ENCODE measurements around the gene SV2B.

GRCh38 chr15:91100814-91101607 is 954 bp downstream of the SV2B start:
- TF ChIP-seq POLR2A (IDR thresholded peaks at IDR 0.05) (no peak), POLR2AphosphoS5 (IDR thresholded peaks at IDR 0.05) (no peak), CTCF (IDR thresholded peaks at IDR 0.05) (no peak)

Data from stomach (tissue), 4 donors.